ENCODE results near the gene OCA2.
"Not testable (repeated sequence)": the region's sequence is repeated elsewhere in the genome, so short reads cannot be mapped to it uniquely, and the experiment has no call there.

The OCA2 gene

GRCh38 chr15:27774191-27774590, 324.9 kb downstream of the OCA2 start:
- DNase-seq (ENCODE audit: low read depth, low spot score) = no peak

GRCh38 chr15:27771892-27772291, 327.2 kb downstream of the OCA2 start:
- no peak for DNase-seq (ENCODE audit: low read depth, low spot score)

- DNase-seq (ENCODE audit: low read depth, low spot score) = no peak
These were observed 328.2 kb downstream of the OCA2 start for GRCh38 chr15:27770769-27771554.

- DNase-seq (ENCODE audit: low read depth, low spot score) = no peak
These were observed 329.0 kb downstream of the OCA2 start for GRCh38 chr15:27770086-27770607.

GRCh38 chr15:27769652-27770051, 329.5 kb downstream of the OCA2 start:
- no peak for DNase-seq (ENCODE audit: low read depth, low spot score)

- no peak for DNase-seq (ENCODE audit: low read depth, low spot score)
These were observed 330.2 kb downstream of the OCA2 start for GRCh38 chr15:27768732-27769475.

- DNase-seq (ENCODE audit: low read depth, low spot score) = no peak
These were observed 331.0 kb downstream of the OCA2 start for GRCh38 chr15:27767918-27768640.

- DNase-seq (ENCODE audit: low read depth, low spot score) = not testable (repeated sequence)
These were observed 331.7 kb downstream of the OCA2 start for GRCh38 chr15:27767430-27767829.

- no peak for DNase-seq (ENCODE audit: low read depth, low spot score)
These were observed 334.8 kb downstream of the OCA2 start for GRCh38 chr15:27764339-27764738.

GRCh38 chr15:27763514-27763913, 335.6 kb downstream of the OCA2 start:
- no peak for DNase-seq (ENCODE audit: low read depth, low spot score)

- no peak for DNase-seq (ENCODE audit: low read depth, low spot score)
These were observed 336.6 kb downstream of the OCA2 start for GRCh38 chr15:27762471-27762870.

- no peak for DNase-seq (ENCODE audit: low read depth, low spot score)
These were observed 342.1 kb downstream of the OCA2 start for GRCh38 chr15:27757052-27757451.

GRCh38 chr15:27752691-27753090, 346.4 kb downstream of the OCA2 start:
- DNase-seq (ENCODE audit: low read depth, low spot score) = no peak

- no peak for DNase-seq (ENCODE audit: low read depth, low spot score)
These were observed 351.1 kb downstream of the OCA2 start for GRCh38 chr15:27747997-27748396.

- no peak for DNase-seq (ENCODE audit: low read depth, low spot score)
These were observed 352.6 kb downstream of the OCA2 start for GRCh38 chr15:27746401-27746955.

- no peak for DNase-seq (ENCODE audit: low read depth, low spot score)
These were observed 354.5 kb downstream of the OCA2 start for GRCh38 chr15:27744641-27745040.

- DNase-seq (ENCODE audit: low read depth, low spot score) = no peak
These were observed 355.5 kb downstream of the OCA2 start for GRCh38 chr15:27743638-27744037.

GRCh38 chr15:27742751-27743477, 356.2 kb downstream of the OCA2 start:
- DNase-seq (ENCODE audit: low read depth, low spot score) = no peak

GRCh38 chr15:27741226-27741860, 357.8 kb downstream of the OCA2 start:
- no peak for DNase-seq (ENCODE audit: low read depth, low spot score)

- no peak for DNase-seq (ENCODE audit: low read depth, low spot score)
These were observed 364.2 kb downstream of the OCA2 start for GRCh38 chr15:27734785-27735495.
